Heart right ventricle (tissue), 16 donors: ENCODE data around the gene AKAP6. TPM values are rescaled to one million over a fixed set of nuclear protein-coding genes. Genes with fewer than 3 reads are reported as not detected.

Experiments
- ATAC-seq, 8 donors: fragments of 200-7000 bp; cut with Tn5 transposase; one replicate each; pipeline ENCODE4 v1.9.1; 2020; ENCODE audit warnings: mild to moderate bottlenecking in 8 of 8, moderate library complexity in 8 of 8, moderate number of reproducible peaks in 1 of 8
- DNase-seq, 2 donors: peaks; one replicate each; pipeline ENCODE4 v3.0.0-alpha.2; 2020
- H3K27ac ChIP-seq, 10 donors: fragments of 200-600 bp; sonication (generic) in 2 of 10; one replicate each; pipeline versions ENCODE4 v1.5.0 to v1.8.0; 2020 to 2022; ENCODE audit warnings: mild to moderate bottlenecking in 3 of 10
- H3K27me3 ChIP-seq, 7 donors: fragments of 200-600 bp; one replicate each; pipeline ENCODE4 v1.8.0; 2021 to 2022; ENCODE audit warnings: mild to moderate bottlenecking in 2 of 7
- H3K36me3 ChIP-seq, 9 donors: fragments of 200-600 bp; sonication (generic) in 1 of 9; one replicate each; pipeline versions ENCODE4 v1.5.0 to v1.8.0; 2020 to 2022; ENCODE audit warnings: mild to moderate bottlenecking in 2 of 9
- H3K4me1 ChIP-seq, 9 donors: fragments of 200-600 bp; sonication (generic) in 1 of 9; one replicate each; pipeline versions ENCODE4 v1.5.0 to v1.8.0; 2020 to 2022; ENCODE audit warnings: mild to moderate bottlenecking in 4 of 9
- H3K4me3 ChIP-seq, 10 donors: fragments of 200-600 bp; sonication (generic) in 2 of 10; one replicate each; pipeline versions ENCODE4 v1.5.0 to v1.8.0; 2020 to 2022; ENCODE audit warnings: mild to moderate bottlenecking in 7 of 10, moderate library complexity in 2 of 10
- H3K9me3 ChIP-seq, 11 donors: fragments of 200-600 bp in 10 of 11; sonication (generic) in 2 of 11; one replicate each; pipeline versions ENCODE4 v1.5.0 to v1.8.0; 2013 to 2022; ENCODE audit warnings: mild to moderate bottlenecking in 2 of 11, control low read depth in 1 of 11, moderate library complexity in 1 of 11
- whole genome bisulfite sequencing, 2 donors: extraction: QIAGEN DNeasy Blood & Tissue Kit; methylation state at CpG; one replicate each; pipeline ENCODE4 v1.1.7; 2013; ENCODE audit warnings: inconsistent platforms in 1 of 2; 5-methylcytosine and 5-hydroxymethylcytosine counted together
- intact Hi-C, 10 donors: fragments of 100-400 bp; cut with DNase I; formaldehyde crosslinking; loops; one replicate each; pipeline versions ENCODE4 v1.11.1 to v1.14.2; 2022
- polyA plus RNA-seq, 2 donors: library from polyadenylated mRNA; stranded (reverse); fragments of 200-250 nt; gene quantifications; one replicate each; pipeline ENCODE4 v1.2.3, GENCODE V29; 2013
- total RNA-seq, 10 donors: library from RNA; stranded (reverse); fragmentation: NEBNext Ultra II Directional in 3 of 10; extraction: Animal tissue kit (Norgen Biotek cat#: 25700) in 3 of 10; gene quantifications; one replicate each; pipeline versions ENCODE4 v1.2.1 to v1.2.4, GENCODE V29; 2021 to 2023
- TF ChIP-seq, protein P1 (sequence below), 9 donors: fragments of 200-600 bp; sonication (generic) in 2 of 9; IDR thresholded peaks; one replicate each; pipeline versions ENCODE4 v1.5.0 to v1.8.0; 2021 to 2022; ENCODE audit warnings: antibody characterized with exemption in 9 of 9, mild to moderate bottlenecking in 5 of 9, moderate library complexity in 1 of 9
- donor health status: Arrhythmogenic right ventricular cardiomyopathy.
- donor health status: ischemic (EF 13 %, LVEDD 7.1; RV severe dilation, severe dysfunction).
- donor health status: healthy with polysubstance abuse.
- donor health status: DM: no; HTN: yes; CAD: no.
- donor health status: DM: no; HTN: no; CAD: no.
- donor health status: ischemic (EF 25% LVEDD 6.9; RV normal size, moderate dysfunction).
- donor health status: ischemic (EF 25% LVEDD 5.7; RV mildly dilated, moderate dysfunction).
- donor health status: healthy.
- donor health status: DM: yes; HTN: yes; CAD: no.
- donor health status: Ischemic cardiomyopathy.
- donor health status: ischemic (EF 35%, LVEDD 5.7; RV mildly dilated, moderate dysfunction).
- donor health status: nonischemic (EF 11% LVEDD 7.7; RV severe dilation, severe dysfunction).
- donor health status: DM: yes; HTN: yes; CAD: no.
- donor health status: PGD.
- donor health status: ischemic (EF 29% LVEDD 5.4; RV normal size, mild dysfunction).
- donor health status: nonischemic (EF 23%, LVEDD 6.1; RV moderate dilation, normal function).

The AKAP6 gene
- total and polyA plus RNA-seq, 12 donors = 13.5 to 332 (median 229) TPM

DNA sequence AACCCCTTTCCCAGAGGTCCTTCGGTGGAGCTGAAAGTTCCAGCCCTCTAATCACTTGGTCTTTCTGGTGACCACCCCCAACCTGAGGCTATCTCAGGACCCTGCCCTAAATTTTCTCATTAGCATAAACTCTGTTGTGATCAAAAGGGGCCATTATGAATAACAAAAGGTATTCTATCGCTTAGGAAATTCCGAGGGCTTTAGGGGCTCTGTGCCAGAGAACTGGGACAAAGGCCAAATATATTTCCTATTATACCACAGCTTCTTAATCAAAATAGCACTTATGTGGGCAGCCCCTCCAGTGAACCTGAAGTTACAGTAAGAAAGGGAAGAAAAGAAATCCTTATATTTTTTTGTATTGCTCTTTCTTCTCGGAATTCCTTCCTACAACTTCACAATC, 484.3 kb downstream of the AKAP6 start:
- Histone ChIP-seq H3K9me3 (no peaks in the 10 kb centered on the region), H3K27me3 (no peaks in the 10 kb centered on the region), H3K4me1 (peaks cover 5 to 66% (median 39%) of the 10 kb centered on the region in 9 donors), H3K4me3 (no peak overlapping the region), H3K27ac (peak overlapping the region in 1 of 10 donors; percentile 23), H3K36me3 (no peaks in the 10 kb centered on the region)
- ATAC-seq (no peak), DNase-seq (no peak)
- 25 to 35% methylated on average over 4 of the region's 4 CpGs for WGBS, 2 donors
- TF ChIP-seq, protein P1, sequence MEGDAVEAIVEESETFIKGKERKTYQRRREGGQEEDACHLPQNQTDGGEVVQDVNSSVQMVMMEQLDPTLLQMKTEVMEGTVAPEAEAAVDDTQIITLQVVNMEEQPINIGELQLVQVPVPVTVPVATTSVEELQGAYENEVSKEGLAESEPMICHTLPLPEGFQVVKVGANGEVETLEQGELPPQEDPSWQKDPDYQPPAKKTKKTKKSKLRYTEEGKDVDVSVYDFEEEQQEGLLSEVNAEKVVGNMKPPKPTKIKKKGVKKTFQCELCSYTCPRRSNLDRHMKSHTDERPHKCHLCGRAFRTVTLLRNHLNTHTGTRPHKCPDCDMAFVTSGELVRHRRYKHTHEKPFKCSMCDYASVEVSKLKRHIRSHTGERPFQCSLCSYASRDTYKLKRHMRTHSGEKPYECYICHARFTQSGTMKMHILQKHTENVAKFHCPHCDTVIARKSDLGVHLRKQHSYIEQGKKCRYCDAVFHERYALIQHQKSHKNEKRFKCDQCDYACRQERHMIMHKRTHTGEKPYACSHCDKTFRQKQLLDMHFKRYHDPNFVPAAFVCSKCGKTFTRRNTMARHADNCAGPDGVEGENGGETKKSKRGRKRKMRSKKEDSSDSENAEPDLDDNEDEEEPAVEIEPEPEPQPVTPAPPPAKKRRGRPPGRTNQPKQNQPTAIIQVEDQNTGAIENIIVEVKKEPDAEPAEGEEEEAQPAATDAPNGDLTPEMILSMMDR (IDR thresholded peaks at IDR 0.05) = no peak
- intact Hi-C loops = no loop called here

DNA sequence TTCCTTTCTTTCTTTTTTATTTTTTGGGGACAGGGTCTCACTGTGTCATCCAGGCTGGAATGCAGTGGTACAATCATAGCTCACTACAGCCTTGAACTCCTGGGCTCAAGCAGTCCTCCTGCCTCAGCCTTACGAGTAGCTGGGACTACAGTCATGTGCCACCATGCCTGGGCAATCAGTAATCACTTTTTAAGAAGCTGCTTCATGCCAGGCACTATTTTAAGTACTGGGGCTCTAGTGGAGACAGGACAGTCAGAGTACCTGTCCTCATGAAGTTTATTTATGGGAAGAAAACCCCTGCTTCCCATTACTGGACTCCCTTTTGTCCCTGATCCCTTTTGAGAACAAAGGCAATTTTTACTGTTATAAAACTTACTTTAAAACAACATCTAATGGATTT, 485.6 kb downstream of the AKAP6 start:
- no peak overlapping the region for H3K4me3 ChIP-seq
- intact Hi-C loops = no loop called here
- no peak for DNase-seq
- peak overlapping the region in 3 of 10 donors; percentile 8 to 20 (median 18) for H3K27ac ChIP-seq
- WGBS, 2 donors = 60 to 68% methylated on average over 1 of the region's 1 CpG
- H3K4me1 ChIP-seq = peaks cover 0 to 63% (median 26%) of the 10 kb centered on the region in 9 donors
- no peaks in the 10 kb centered on the region for H3K9me3 ChIP-seq
- peak in 3 of 8 donors; percentile 24 to 44 (median 36) for ATAC-seq
- H3K27me3 ChIP-seq = no peaks in the 10 kb centered on the region
- H3K36me3 ChIP-seq = no peaks in the 10 kb centered on the region
- TF ChIP-seq, protein P1 (IDR thresholded peaks at IDR 0.05) = no peak

- DNase-seq (no peak), ATAC-seq (no peak)
- intact Hi-C loops = no loop called here
- Histone ChIP-seq H3K4me1 (peaks cover 0 to 67% (median 30%) of the 10 kb centered on the region in 9 donors), H3K27ac (no peak overlapping the region), H3K9me3 (no peaks in the 10 kb centered on the region), H3K36me3 (no peaks in the 10 kb centered on the region), H3K4me3 (no peak overlapping the region), H3K27me3 (no peaks in the 10 kb centered on the region)
- TF ChIP-seq, protein P1 (IDR thresholded peaks at IDR 0.05) = no peak
Observed at GRCh38 chr14:32816588-32816987, 487.5 kb downstream of the AKAP6 start.

GRCh38 chr14:32817780-32818179, 488.7 kb downstream of the AKAP6 start:
- DNase-seq (no peak), ATAC-seq (no peak)
- Histone ChIP-seq H3K27me3 (no peaks in the 10 kb centered on the region), H3K27ac (no peak overlapping the region), H3K4me1 (peaks cover 0 to 71% (median 29%) of the 10 kb centered on the region in 9 donors), H3K36me3 (peaks cover 0 to 7% (median 0%) of the 10 kb centered on the region in 9 donors), H3K4me3 (no peak overlapping the region), H3K9me3 (no peaks in the 10 kb centered on the region)
- intact Hi-C loops = no loop called here
- TF ChIP-seq, protein P1 (IDR thresholded peaks at IDR 0.05) = no peak
- 57 to 58% methylated on average over 2 of the region's 2 CpGs for WGBS, 2 donors
